ENCODE results near the gene TMEM35B.
"Not testable (repeated sequence)": the region's sequence is repeated elsewhere in the genome, so short reads cannot be mapped to it uniquely, and the experiment has no call there.

TMEM35B gene

DNA sequence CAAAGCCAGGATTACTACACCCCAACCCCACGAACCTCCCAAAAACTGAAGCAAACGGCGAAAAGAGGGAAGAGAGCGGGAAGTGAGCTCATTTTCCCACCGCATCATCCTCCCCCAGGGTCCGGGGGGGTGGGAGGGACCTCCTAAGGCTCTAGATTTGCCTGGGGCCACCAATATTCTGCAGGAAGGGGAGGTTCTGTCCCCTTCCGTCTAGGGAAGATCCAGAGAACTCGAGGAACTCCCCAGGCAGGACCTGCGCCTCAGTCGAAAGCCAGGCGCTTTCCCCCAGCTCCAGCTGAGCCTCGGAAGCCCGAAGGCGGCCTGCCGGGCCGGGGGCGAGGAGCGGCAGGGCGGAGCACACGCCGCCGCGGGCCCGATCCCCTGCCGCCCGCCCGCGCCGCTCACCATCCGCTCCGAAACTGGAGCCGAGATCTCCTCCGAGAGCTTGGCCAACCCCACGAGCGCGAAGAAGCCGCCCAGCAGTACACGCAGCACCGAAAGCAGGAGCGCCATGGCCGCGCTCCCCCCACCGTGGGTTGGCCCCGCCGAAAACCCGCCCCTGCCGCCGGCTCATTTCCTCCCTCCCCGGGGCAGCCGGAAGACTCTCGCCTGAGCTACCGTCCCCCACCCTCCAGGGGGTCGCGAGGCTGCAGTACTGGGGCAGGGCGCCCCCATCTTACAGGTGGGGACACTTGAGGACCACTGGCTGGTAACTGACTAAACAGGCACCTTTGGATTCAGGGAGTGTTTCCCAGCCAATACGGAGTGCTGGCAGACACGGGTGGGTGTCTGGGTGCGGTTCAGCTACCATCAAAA lies at the start of gene TMEM35B:
Gene TMEM35B (minus strand): TSS at position 555 of the 816 bp plus-strand sequence. CDS start 42 bp downstream, at position 513.
- peak; percentile 20 to 75 (median 60) for DNase-seq

GRCh38 chr1:35033346-35033745 lies 48.2 kb upstream of the TMEM35B start:
- no peak for DNase-seq

DNA sequence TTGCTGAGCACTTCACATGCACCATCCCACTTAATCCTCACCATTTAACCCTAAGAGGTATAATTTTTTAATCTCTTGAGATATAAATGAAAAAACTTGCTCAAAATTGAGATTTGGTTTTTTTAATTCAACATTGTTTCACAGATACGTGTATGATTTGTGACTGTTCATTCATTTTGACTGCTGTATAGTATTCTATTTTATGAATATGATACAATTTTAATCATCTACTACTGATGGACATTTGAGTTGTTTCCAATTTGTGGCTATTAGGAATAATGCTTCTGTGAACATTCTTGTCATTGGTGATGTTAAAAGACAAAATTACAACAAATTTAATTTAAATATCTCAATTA lies 47.2 kb upstream of the TMEM35B start:
- DNase-seq = no peak

DNA sequence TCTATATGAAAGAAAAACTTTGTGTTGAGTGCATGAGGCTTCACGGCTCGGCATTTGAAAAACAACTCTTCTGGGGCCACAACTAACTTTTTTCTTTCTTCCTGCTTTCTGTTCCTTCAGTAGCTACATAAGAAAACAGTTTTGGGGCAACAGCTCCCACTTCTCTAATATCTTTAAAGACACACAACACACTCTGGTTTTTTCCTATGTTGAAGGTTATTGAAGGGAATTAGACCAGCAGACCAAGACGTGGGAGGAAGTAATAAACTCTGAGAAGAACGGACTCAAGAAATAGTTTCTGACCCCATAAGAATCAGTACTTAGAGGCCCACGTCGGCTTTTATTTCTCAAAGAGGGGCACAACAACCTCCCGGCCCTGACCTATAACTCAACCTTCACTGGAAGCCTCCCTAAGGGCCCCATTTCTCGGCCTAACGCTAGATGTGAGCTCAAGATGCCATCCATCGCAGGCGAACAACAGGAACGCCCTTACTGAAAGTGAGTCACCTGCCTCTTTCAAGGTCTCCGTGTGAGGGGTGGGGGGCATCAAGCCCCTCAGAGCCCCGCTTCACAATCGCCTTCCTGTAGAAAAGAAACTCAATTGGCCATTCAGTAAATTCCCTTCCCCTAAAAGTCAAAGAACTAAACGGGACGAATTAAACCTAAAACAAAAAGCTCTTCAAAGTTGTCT lies 45.8 kb upstream of the TMEM35B start:
- DNase-seq = peak; percentile 4 to 26 (median 16)

GRCh38 chr1:35030338-35030737 lies 45.2 kb upstream of the TMEM35B start:
- DNase-seq = no peak

DNA sequence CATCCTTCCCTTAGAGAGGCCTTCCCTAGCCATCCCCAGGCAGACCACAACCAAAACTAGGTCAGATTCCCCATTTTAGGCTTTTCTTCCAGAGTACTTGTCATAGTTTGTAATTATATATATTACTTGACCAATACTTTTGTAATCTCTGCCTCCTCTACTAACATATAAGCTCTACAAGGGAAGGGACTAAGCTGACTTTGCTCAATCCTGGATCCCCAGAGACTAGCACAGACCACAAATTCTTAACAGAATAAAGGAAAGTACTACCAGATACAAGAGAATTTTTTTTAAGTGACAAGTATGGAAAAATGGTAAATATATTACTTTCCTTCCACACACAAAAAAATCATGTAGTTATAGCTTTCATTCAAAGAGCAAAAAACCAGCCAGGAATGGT lies 44.6 kb upstream of the TMEM35B start:
- DNase-seq = no peak

DNA sequence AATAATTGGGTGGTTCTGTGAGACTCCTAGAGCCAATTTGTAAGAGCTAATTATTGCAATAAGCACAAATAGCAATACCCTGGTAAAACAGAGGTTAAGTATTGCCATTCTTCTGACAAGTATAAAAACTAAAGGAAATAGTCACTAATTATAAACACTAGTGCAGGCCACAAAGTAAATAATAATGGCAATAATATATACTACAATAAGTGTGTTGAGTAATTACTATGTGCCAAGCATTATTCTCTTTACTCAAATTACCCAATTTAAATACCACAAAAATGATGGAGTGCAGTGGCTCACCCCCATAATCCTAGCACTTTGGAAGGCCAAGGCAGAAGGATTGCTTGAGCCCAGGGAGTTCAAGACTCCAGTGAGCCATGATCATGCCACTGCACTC lies 31.3 kb upstream of the TMEM35B start:
- DNase-seq = no peak

- DNase-seq = no peak
Measured at GRCh38 chr1:35014486-35014885, 29.3 kb upstream of the TMEM35B start.

- DNase-seq = no peak
Measured at GRCh38 chr1:35005711-35006110, 20.6 kb upstream of the TMEM35B start.

DNA sequence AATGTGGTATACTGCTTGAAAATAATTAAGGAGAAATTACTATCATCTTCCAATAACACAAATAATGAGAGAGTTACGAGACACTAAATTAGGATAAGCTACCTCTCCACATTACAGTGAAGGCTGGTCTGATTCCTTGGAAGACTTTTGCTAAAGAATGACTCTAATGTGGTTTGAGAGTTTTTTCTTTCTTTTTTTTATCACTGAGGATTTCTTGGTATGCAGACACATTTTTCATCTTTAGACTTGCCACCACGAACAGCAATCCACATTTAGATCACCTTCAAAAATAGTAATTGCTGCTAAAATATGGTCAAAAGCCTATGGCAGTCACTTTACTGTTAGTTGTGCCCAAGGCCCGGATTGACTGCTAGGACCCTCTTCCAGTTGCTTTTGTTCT lies 16.6 kb upstream of the TMEM35B start:
- no peak for DNase-seq

- no peak for DNase-seq
Measured at GRCh38 chr1:34994878-34995277, 9.7 kb upstream of the TMEM35B start.

- DNase-seq = no peak
Measured at GRCh38 chr1:34988581-34988980, 3.4 kb upstream of the TMEM35B start.

- no peak for DNase-seq
Measured at GRCh38 chr1:34988147-34988546, 3.0 kb upstream of the TMEM35B start.

- no peak for DNase-seq
Measured at GRCh38 chr1:34987018-34987417, 1.9 kb upstream of the TMEM35B start.

GRCh38 chr1:34985609-34985904 lies 410 bp upstream of the TMEM35B start:
- not testable (repeated sequence) for DNase-seq

- DNase-seq = no peak
Measured at GRCh38 chr1:34984435-34984792, 733 bp downstream of the TMEM35B start.

DNA sequence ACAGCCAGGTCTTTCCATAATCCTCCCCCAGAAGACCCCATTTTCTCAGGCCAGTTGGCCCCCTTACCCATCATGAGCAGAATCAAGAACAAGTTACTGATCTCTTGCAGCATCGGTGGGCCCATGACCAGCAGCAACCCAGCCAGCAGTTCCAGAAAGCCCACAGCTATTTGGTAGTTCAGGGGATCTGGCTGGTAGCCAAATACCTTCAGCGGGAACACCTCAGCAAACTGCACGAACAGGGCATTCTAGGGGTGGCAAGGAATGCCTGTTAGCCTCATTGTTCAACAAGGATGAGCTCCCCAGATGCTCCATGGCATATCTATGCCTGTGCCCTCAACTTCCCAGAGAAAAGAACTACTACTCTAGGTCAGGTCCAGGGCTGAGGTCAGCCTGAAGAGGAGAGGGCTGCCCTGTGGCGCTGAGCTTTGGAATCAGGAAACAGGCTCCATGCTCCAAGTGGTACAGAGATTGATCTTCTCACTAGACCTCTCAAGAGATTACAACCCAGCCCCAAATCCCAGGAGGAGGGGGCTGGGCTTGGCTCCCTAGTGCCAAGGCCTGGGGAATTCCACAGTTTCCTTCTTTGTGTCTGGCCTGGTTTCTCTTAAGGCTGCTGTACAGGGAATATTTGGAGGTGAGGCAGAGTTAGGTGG lies 1.3 kb downstream of the TMEM35B start:
- no peak for DNase-seq

- no peak for DNase-seq
Measured at GRCh38 chr1:34982820-34983376, 2.2 kb downstream of the TMEM35B start.

GRCh38 chr1:34980715-34981114 lies 4.4 kb downstream of the TMEM35B start:
- no peak for DNase-seq

DNA sequence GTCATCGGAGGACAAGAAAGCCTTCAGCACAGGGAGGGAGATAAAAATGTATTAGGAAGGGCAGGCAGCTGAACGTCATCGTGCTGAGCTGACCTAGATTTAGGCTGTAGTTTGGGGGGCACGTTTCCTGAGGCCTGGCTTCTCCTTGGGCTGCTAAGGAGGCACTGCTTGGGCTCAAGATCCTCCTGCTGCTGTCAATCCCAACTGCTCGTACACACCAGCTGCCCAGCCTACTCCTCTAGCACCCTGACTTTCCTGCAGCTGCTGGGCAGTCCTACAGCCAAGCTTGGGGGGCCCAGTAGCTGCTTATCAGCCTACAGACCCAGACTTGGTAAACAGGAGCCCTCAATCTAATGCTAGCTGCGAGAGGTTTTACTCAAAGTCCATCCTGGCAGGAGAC lies 6.2 kb downstream of the TMEM35B start:
- DNase-seq = no peak

DNA sequence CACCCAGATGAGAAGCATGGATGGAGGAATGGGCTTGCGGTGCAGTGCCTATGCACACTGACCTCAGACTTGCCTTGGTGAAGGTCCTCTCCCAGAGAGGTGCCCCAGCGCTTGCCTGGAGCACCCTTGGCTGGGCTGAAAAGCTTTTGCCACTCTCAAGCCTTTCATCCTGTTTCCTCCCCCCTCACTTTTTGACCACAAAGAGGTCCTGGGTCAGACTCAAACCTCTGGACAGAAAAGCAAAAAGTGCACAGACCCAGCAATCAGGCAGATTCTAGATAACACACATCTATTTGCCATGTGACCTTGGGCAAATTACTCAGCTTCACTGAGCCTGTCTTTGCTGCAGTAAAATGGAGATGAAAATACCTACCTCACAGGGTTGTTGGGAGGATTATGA lies 7.3 kb downstream of the TMEM35B start:
- no peak for DNase-seq

DNA sequence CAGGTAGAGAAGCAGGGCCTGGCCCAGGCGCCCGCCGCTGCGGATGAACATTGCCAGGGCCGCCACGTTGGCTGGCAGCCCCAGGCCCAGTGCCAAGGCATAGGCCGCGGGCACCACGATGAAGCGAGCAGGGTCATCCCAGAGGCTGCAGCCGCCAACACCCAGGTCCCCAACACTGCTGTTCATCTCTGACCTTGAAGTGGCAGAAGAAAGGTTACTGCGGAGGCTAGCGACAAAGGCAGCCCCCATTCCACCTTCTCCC lies 8.0 kb downstream of the TMEM35B start:
- no peak for DNase-seq

DNA sequence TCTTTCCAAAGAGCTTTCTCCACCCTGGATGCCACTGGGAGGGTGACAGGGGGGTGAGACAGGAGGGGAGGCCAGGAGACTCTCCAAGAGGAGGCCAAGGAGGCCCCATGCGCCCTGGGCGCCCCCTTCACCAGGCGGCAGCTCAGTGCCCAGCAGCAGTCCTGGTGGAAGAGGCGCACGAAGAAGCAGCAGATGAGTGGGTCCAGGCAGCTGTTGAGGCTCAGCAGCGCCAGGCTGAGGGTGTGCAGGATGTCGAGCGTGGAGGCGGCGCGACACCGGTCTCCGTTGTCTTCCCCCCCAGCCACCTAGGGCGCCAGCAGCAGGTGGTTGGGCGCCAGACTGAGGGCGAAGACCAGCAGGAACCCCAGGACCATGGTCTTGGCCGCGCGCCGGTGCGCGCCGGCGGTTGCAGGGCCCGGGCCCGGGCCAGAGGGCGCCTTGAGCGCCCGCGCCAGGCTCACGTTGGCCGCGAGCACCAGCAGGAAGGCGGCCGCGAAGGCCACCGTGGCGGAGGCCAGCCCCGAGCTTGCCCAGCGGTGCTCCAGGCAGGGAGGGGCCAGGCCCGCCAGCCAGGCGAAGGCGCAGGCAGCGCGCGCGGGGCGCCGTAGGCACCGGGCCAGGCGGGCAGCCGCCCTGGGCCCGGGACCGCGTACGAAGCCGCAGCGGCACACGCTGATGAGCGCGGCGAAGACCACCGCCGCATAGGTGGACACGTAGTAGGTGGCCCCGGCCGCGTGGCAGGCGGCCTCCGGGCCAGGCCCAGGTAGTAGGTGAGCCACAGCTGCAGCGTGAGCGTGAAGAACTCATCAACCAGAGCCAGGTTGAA lies 8.6 kb downstream of the TMEM35B start:
- DNase-seq = no peak
